ENCODE results near the gene POP4.

Gene POP4

GRCh38 chr19:29629836-29630534, 23.9 kb downstream of the POP4 start:
- no peak overlapping the region for H3K4me3 ChIP-seq (ENCODE audit: low read depth, low read length)

GRCh38 chr19:29630655-29631054, 24.6 kb downstream of the POP4 start:
- no peak overlapping the region for H3K4me3 ChIP-seq (ENCODE audit: low read depth, low read length)

GRCh38 chr19:29631450-29631849, 25.4 kb downstream of the POP4 start:
- no peak overlapping the region for H3K4me3 ChIP-seq (ENCODE audit: low read depth, low read length)

- H3K4me3 ChIP-seq (ENCODE audit: low read depth, low read length) = no peak overlapping the region
These were observed 27.9 kb downstream of the POP4 start for GRCh38 chr19:29634002-29634401.

GRCh38 chr19:29634423-29635130, 28.5 kb downstream of the POP4 start:
- no peak overlapping the region for H3K4me3 ChIP-seq (ENCODE audit: low read depth, low read length)

- H3K4me3 ChIP-seq (ENCODE audit: low read depth, low read length) = no peak overlapping the region
These were observed 29.9 kb downstream of the POP4 start for GRCh38 chr19:29635963-29636362.

GRCh38 chr19:29636553-29637360, 30.7 kb downstream of the POP4 start:
- no peak overlapping the region for H3K4me3 ChIP-seq (ENCODE audit: low read depth, low read length)

- no peak overlapping the region for H3K4me3 ChIP-seq (ENCODE audit: low read depth, low read length)
These were observed 33.0 kb downstream of the POP4 start for GRCh38 chr19:29639086-29639485.

GRCh38 chr19:29640231-29640630, 34.1 kb downstream of the POP4 start:
- H3K4me3 ChIP-seq (ENCODE audit: low read depth, low read length) = no peak overlapping the region

- no peak overlapping the region for H3K4me3 ChIP-seq (ENCODE audit: low read depth, low read length)
These were observed 35.5 kb downstream of the POP4 start for GRCh38 chr19:29641597-29641996.

- H3K4me3 ChIP-seq (ENCODE audit: low read depth, low read length) = no peak overlapping the region
These were observed 37.4 kb downstream of the POP4 start for GRCh38 chr19:29643361-29643935.

- H3K4me3 ChIP-seq (ENCODE audit: low read depth, low read length) = no peak overlapping the region
These were observed 38.1 kb downstream of the POP4 start for GRCh38 chr19:29644210-29644609.

GRCh38 chr19:29645491-29645867, 39.4 kb downstream of the POP4 start:
- no peak overlapping the region for H3K4me3 ChIP-seq (ENCODE audit: low read depth, low read length)

GRCh38 chr19:29645911-29646310, 39.8 kb downstream of the POP4 start:
- no peak overlapping the region for H3K4me3 ChIP-seq (ENCODE audit: low read depth, low read length)

GRCh38 chr19:29650772-29651387, 44.8 kb downstream of the POP4 start:
- no peak overlapping the region for H3K4me3 ChIP-seq (ENCODE audit: low read depth, low read length)

- H3K4me3 ChIP-seq (ENCODE audit: low read depth, low read length) = no peak overlapping the region
These were observed 45.7 kb downstream of the POP4 start for GRCh38 chr19:29651622-29652394.

GRCh38 chr19:29653398-29653797, 47.3 kb downstream of the POP4 start:
- no peak overlapping the region for H3K4me3 ChIP-seq (ENCODE audit: low read depth, low read length)

- no peak overlapping the region for H3K4me3 ChIP-seq (ENCODE audit: low read depth, low read length)
These were observed 49.7 kb downstream of the POP4 start for GRCh38 chr19:29655648-29656335.

GRCh38 chr19:29658221-29658991, 52.3 kb downstream of the POP4 start:
- no peak overlapping the region for H3K4me3 ChIP-seq (ENCODE audit: low read depth, low read length)
